ENCODE results near the gene PUS3.

Gene PUS3

DNA sequence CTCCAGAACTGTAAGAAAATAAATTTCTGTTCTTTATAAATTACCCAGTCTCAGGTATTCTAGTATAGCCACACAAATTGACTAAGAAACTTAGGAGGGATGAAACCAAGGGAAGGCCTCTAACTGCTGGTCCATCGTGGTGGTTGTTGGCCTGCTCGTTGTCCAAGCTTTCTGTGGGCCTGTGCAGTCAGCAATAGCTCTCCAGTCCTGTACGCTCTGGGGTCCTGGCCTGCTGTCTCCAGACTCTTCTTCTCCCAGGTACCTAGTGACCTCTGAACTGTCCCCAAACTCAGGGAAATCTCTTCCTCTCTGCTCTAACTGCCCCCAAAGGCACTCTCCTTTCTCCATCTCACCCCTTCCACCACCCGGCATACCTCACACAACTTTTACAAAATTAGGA is 37.1 kb upstream of the PUS3 start:
- no peak for DNase-seq

DNA sequence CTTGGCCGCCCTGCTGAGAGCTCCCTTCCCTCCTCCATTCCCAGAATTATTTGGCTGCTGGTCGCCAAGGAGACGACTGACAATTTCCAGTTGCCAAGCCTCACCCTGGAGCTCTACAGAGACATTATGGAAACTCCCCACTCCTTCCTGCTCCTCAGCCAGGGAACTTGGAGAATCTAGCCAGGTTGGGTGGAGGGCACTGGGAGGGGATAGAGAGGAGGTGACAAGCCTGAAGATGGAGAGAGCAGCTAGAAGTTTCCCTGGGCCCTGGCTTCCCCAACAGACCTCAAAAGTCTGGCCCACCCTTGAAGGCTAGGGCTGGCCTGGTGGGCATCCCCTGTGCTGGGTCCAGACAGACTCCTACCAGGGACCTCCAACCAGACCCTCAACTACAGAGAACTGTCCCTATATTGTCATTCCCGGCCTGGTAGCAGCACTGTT is 36.1 kb upstream of the PUS3 start:
- peak; percentile 11 for DNase-seq

DNA sequence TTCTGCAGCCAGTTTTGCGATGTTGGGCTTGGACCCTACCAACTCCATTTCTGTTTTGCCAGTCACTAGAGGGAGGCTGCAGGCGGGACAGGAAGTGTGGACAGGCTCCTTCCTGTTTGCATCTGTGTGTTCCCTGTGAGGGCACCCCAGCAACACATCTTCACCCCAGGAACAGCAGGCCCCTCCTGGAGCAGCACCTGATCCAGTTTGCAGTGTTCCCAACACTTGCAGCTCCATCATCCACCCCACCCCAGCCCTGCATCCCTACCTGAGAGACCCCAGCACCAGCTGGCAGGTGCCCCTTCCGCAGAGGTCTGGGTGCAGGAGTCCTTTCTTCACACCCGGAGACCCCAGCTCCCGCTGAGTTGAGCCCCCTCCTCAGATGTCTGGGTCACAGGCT is 35.4 kb upstream of the PUS3 start:
- DNase-seq = no peak

DNA sequence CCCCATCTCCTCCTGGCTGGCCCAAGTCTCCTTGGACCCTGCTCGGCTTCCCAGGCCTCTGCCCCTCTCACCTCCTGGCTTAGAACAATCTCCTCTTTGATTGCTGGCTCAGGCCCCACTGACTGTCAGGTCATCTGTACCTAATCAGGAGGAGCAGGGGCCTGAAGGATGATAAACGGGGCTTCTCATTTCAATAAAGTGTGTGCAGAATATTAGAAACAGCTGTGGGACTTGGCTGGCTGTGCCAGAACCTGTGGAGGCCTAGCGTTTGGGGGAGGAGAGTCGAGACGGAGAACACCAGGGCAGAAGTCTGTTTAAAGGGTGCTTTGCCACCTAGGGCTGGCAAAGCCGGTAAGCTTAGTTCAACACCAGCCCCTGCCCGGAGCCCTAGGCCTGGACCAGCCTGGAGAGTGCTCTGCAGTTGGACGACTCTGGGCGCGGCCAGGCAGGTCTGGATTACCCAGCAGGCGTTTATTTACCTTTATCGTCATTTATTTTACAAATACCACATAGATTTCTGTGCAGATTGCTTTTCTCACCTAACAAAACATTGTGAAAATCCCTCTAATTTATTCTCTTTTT is 32.7 kb upstream of the PUS3 start:
- DNase-seq = no peak

DNA sequence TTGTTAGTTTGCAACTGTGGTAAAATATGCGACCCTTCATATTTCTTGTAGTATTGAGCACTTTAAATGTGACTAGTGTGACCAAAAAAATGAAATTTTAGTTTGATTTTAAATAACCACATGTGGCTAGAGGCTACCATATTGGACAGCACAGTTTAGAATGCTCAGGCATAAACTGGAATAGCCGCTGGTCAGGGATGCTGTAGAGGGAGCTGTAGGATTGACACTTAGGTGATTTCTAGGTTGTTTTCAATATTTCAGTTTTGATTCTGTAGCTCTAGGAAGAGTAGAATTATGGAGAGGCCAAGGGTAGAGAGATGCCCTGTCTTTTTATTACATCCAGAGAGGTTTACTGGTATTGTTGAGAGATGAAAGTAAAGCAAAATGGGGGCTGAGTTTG is 32.0 kb upstream of the PUS3 start:
- DNase-seq = no peak

DNA sequence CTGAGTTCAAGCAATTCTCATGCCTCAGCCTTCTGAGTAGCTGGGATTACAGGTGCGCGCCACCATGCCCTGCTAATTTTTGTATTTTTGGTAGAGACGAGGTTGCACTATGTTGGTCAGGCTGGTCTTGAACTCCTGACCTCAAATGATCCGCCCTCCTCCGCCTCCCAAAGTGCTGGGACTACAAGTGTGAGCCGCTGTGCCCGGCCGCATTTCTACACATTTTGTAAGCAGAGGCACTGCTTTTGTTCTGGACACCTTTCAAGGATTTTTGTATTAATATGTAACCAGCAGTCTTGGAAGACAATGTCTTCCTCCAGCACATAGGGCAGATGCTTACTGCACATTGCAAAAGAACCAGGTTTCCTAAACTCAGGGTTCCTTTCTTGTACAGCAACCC is 31.5 kb upstream of the PUS3 start:
- DNase-seq = no peak

DNA sequence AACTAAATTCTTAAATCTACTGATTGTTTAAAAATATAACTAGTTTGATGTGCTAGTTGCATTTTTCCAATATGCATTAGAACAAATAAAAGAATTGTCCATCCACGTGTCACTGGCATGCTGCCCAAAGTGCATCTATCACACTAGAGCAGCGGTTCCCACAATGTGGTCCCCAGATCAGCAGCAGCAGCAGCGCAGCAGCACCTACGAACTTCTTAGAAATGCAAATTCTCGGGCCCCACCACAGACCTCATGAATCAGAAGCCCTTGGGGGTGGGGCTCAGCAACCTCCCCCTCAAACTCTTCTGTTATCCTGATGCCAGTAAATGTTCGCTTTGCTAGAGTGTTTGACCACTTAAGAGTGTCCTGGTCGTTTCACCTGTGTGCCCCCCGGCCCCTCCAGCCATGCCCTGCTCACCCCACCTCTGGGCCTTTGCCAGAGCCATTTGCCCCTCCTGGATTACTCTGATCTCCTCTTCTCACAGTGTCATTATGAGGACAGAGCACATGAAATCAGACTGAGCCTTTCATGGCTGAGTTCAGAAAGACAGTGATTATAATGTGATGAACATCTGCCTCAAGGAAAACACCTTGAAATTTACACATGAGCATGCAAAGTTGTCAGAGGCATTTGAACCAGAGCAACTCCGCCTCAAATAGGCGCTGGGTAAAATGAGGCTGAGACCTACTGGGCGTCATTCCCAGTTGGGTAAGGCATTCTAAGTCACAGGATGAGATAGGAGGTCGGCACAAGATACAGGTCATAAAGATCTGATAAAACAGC is 30.2 kb upstream of the PUS3 start:
- no peak for DNase-seq

DNA sequence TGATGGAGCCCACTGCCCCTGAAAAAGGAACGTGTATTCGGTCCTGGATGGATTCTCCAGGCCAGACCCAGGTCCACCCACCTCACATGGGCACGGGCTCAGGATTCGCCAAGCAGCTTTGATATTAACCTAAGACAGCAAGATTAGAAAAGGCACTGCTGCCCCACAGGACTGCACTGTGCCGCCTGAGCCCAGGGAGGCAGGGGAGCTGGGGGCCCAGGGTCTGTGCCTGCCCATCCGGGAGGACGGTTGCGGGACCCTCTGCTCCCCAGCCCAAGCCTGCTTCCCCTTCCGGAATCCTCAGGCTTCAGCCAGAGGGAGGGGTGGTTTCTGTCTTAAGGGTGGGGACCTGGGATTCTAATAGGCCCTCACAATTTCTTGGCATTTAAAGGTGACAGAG is 29.3 kb upstream of the PUS3 start:
- no peak for DNase-seq

DNA sequence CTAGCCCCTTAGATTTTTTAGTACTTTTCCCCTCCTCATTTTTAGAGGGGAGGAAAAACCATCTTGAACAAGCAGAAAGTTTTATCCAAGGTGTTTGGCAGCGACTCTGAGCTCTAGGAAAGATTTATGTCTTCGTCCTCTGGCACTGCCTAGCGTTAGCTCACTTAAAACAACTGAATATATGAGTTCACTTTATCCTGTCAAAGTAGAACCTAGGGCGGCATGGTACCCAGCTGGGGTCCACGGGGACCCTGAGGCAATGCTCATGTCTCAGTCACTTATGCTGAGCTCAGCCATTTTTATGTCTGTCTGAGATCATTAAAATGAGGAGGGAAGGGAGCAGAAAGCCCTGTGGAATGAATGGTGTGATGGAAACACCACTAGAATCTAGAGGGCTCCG is 28.7 kb upstream of the PUS3 start:
- no peak for DNase-seq

DNA sequence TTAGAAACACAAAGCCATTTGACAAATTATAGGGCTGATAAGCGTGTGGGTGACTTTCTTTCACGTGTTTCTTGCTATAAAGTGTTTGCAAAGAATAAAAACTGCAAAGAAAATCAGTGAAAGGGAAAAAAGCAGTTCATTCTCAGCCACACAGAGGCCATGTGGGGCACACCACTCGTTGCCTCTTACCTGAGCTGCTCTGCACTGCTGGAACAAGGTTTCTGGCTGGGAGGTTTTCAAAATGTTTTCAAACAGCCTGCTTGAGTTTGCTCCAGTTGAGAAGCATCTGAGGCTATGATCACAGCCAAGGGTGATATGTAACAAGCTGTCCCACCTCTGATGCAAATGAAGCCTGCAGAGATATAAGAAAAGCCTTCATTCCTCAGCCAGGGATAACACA is 28.1 kb upstream of the PUS3 start:
- DNase-seq = no peak

DNA sequence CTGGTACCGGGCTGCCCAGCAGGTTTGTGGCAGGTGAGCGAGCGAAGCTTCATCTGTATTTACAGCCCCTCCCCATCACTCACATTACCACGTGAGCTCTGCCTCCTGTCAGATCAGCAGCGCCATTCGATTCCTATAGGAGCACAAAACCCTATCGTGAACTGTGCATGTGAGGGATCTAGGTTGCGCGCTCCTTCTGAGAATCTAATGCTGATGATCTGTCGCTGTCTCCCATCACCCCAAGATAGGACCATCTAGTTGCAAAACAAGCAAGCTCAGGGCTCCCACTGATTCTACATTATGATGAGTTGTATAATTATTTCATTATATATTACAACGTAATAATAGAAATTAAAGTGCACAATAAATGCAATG is 27.1 kb upstream of the PUS3 start:
- DNase-seq = no peak

DNA sequence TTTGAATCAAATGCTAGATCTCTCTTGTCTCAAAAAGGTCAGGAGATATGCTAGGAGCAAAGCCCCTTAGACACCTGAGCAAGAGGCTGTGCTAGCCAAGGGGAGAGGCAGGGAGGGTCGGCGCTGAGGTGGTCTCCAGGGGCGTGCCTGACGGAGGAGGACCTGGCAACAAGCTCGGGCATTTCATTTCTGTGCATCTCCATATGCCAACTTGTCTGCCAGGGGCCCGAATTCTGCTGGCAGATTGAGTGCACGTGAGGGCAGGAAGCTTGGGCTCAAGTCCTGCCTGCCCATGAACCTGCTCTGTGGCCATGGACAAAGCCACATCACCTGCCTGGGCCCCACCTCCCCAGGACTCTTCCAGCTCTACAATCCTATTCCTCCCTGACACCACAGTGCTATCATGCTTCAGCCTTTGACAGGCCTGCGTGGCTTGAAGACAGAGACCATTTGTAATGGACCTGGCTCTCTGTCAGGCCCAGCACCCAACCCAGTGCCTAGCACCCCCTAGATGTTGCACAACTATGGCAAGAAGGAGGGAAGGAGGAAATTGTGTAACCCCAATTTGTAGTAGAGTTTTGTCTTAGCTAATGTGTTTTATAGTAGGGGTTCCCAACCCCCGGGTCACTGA is 26.6 kb upstream of the PUS3 start:
- peak; percentile 4 for DNase-seq

DNA sequence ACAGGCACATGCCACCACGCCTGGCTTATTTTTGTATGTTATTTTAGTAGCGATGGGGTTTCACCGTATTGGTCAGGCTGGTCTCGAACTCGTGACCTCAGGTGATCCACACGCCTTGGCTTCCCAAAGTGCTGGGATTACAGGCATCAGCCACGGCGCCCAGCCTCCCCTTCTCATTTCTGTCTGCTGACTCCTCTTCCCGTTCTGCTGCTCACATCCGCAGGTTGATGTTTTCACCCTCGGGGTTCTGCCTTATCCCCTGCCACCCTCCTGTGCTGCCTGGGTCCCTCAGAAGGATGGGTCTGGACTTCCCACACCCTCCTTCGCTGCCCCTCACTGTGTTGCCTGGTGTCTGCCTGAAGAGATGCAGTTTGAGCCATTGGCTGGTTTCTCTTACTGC is 23.7 kb upstream of the PUS3 start:
- DNase-seq = no peak

DNA sequence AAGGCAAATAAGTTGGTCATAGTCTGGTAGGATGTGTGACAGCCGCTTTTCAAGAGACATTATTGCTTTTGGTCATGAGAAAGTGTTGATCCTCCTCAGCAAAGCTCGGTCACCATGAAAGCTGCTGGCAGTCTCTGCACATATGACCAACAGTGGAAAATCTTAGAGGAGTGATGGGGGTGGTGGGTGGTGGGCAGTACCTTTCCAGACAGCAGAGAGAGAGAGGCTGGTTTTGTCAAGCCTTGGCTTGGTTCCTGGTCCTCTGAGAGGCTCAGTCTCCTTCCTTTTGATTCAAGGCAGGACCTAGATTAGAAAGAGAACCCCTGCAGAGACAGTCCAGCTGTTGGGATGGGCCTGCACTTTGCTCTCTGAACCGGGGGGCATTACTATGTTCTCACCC is 22.8 kb upstream of the PUS3 start:
- DNase-seq = no peak

DNA sequence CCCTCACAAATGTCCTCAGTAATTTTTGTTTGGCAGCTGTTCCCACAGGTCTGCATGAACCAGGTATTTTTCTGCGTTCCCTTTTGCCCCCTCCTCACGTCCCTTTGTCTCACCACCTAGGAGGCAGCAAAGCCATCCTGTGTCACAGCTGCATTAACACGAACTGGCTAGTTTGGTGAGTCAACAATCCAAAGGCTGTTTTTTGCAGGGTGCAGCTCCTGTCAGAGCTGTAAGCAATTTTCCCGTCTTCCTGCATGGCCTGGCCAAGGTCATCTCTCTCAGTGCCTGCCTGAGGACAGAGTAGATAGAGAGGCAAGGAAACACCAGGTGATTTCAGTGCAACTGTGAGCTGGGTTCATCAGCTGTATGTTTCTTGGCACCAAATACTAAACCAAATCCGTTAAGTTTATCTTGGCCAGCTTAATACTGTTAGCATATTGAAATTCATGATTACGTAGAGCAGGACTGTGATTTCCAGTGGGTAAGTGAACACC is 22.3 kb upstream of the PUS3 start:
- no peak for DNase-seq

DNA sequence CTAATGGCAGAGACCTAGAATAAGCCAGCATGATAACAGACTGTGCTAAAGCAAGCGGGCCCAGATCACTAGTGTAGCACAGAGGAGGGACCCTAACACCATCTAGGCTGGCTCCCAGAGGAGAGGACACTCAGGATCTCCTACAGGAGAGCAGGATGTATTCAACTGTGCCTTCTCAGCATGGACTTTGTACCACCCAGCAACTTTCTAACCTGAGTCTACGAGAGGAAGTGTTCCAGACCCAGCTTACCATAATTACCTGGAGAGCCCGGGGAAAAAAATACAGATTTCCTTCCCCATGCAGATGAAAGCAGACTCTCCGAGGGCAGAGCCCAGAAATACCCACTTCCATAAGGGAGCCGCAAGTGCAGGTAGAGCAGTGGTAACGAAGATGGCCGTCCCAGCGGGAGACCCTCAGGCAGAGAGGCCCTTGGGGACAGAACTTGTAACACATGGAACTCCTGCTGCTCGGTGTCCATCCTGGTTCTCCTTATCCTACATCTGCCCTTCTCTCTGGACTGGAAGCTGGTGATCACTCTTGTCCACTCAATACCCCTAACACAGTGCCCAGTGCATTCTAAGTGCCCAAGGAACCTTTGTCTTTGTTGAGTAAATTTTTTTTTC is 21.5 kb upstream of the PUS3 start:
- no peak for DNase-seq

DNA sequence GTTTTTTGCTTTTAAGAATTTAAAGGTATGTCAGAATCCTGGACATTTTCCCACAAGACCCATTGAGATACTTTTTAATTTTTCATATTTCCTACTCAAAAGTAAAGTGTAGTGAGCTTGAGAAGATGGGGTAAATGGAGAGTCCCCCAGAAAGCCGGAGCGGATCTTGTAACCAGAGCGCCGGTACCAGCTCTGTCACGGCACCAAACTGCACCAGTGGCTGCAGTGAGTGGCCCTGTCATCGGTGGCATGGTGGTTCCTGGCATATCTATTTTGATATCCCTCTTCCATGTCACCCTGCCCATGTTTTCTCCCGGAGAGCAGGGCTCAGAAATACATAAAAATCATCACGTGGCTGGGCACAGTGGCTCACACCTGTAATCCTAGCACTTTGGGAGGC is 20.6 kb upstream of the PUS3 start:
- no peak for DNase-seq

DNA sequence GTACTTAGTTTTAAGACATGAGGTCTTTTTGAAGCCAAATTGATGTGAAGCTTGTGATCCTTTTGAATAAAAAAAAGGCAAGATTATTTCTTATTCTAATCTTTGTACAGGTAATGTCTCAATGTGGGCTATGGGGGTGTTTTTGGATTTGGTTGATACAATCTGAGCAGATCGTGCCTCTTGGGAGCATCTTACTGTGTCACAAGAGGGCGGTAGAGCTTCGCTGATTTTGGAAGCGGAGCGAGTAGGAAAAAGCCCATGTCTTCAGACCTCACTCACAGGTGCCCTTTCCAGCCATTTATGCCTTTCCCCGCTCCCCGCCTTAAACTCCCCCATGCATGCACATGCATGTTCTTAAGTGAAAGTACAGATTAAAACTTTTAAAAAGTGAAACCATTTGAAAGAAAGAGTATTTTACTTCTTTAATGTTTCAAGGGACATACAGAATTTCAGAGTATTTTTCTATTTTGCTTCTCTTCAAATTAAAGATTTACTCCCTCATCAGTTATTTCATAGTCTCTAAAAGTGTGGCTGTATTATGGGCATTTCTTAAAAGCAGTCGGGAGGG is 20.1 kb upstream of the PUS3 start:
- DNase-seq = peak; percentile 44

DNA sequence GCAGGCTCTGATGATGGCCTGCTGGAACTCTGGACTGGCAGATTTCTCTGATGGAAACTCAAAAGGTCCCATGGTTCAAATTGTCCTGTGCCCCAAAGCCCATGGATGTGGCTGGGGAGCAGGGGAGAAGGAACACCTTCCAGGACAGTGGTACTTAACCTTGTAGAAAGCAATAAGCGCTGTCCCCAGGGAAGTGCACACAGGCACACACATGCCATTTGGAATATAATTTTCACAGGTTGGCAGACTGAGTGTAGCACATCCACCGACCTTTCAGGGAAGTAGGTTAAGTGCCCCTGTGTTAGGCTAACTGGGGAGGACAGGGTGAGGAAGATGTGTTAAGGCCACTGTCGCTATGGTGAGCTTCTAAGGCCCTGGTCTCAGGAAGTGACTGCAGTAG is 19.1 kb upstream of the PUS3 start:
- no peak for DNase-seq

DNA sequence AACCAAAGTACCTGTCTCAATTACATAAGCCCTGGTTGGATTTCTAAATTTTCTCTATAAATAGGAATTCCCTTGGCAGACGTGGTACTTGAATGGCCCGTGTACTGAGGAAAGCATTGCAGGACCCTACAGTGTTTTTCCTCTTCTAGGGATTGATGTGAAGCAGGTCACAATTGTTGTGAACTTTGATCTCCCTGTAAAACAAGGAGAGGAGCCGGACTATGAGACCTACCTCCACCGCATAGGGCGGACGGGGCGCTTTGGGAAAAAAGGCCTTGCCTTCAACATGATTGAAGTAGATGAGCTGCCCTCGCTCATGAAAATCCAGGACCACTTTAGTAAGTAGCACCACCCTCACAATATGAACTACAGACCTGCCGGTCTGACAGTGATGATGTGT is 18.0 kb upstream of the PUS3 start:
- DNase-seq = no peak

DNA sequence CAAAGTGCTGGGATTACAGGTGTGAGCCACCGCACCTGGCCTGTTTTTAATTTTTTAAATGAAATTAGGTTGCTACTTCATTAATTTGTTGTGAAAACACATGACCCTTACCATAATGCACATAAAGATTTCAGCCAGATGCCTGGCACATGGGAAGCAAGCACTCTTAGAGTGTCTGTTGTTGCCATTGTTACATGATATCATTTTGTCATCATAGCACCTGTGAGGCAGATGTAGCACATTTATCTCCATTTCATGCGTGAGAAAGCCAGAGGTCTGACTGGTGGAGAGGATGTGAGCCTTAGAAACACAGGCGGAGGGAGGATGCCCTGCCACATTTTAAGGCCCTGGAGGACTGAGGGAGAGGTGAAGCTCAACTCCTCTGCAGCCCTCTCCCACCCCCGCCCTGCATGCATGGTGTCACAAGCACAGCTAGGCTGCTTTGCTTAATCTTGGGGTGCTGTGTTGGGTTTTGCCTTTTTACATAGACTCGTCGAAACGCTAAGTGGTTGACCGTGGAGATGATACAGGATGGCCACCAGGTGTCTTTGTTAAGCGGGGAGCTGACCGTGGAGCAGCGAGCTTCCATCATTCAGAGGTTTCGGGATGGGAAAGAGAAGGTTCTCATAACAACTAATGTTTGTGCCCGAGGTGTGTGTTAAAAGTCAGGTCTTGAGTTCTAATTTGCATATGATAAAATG is 15.3 kb upstream of the PUS3 start:
- DNase-seq = no peak

DNA sequence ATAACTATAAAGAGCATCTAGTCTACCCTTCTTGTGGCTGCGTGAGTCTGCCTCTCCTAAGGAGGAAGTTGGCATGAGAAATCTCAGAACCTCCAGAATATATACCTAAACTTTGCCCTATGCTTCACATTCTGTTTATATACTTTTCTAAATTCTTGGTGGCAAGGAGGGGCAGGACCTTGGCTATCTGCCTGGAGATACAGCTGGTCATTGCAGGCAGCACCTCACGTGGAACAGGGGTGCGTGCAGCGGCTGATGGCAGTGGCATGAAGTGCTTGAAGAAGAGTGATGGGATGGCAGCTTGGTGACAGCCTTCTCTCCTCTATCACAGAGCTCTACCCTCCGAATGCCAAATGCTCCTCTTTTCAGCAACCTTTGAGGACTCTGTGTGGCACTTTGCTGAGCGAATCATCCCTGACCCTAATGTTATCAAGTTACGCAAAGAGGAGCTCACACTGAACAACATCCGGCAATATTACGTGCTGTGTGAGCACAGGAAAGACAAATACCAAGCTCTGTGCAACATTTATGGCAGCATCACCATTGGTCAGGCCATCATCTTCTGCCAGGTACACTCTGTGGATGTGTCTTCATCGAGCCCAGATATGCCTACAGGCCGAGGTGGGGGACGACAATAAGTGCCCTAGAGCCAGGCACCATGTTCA is 13.8 kb upstream of the PUS3 start:
- DNase-seq = no peak

All from NCI-H226 (cell line).